Ramos (cell line): Measurements from ENCODE around the gene RUNX1.

Source experiments
- in situ Hi-C: fragments of 300-500 bp; cut with MboI; formaldehyde crosslinking; loops from one replicate; pipeline ENCODE4 v1.14.3; 2022; ENCODE audit warnings: low sequenced_read_pairs; ENCODE audit not compliant: unreplicated experiment

RUNX1 gene

DNA sequence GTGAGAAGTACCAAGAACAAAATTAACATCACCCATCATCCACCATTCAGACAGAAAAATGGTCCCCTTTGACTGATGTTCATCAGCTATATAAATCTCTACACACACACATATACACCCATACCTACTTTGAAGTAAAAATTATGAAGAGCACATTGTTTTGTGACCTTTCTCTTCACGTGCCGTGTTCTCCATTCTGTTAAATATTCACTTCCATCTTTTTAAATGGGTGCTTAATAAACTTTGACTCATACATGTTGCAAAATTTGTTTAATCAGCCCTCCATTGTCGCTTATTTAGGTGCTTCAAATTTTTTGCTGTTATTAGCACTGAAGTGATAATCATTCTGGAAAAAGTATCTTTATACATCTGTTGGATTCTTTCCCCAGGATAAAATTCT lies 300.2 kb downstream of the RUNX1 start:
- in situ Hi-C loops, result loop anchor here (10.0 kb wide), 2 partner anchors 656 to 1096 kb away; no protein-coding TSS in a partner anchor

DNA sequence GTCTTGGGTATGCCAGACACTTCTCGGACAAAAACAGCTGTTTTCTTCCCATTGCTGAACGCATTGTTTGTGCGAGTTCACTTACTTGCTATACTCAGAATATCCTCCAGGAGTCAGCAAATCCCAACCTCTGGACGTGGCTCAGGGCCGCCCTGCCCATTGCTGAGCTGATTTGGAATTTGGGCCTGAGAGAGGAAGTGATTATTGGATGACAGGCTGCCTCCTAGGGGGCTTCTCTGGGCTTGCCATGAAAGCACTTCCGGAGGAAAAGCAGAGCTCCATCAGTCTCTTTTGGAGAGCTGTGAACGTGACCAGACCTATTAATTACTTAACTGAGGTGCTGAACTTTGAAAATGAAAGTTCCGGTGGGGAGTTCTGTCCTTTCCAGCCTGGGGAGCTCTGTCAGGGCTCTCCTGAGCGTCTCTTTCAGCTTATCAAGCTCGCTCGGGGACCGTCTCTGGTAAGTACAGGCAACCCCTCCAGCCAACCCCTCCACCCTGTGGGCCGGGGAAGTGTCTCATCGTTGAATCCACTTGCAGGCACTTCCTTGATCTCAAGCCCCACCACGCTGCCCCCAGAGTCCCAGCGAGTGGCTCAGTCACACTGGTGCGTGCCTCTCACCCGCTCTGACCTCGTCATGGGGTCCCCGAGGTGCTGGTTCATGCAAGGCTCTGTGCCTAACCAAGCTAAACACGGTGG lies 303.4 kb downstream of the RUNX1 start:
- in situ Hi-C loops, result loop anchor here (10.0 kb wide), 2 partner anchors 659 to 1099 kb away; no protein-coding TSS in a partner anchor

DNA sequence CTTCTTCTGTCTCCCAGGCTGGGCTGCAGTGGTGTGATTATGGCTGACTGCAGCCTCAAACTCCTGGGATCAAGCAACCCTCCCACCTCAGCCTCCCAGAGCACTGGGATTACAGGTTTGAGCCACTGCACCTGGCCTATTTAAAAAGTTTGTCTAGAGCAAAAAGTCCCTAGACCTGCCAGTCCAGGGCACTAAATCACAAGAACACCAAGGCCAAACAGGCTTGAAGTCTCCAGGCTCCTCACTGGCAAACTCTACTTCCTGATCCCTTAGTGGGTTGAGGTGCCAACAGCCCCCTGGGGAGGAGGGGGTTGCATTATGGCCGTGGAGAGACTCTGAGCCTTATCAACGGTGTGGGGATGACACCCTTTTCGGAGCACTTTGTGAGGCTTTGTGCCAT lies 304.3 kb downstream of the RUNX1 start:
- in situ Hi-C loops, result loop anchor here (10.0 kb wide), 2 partner anchors 660 to 1100 kb away; no protein-coding TSS in a partner anchor

DNA sequence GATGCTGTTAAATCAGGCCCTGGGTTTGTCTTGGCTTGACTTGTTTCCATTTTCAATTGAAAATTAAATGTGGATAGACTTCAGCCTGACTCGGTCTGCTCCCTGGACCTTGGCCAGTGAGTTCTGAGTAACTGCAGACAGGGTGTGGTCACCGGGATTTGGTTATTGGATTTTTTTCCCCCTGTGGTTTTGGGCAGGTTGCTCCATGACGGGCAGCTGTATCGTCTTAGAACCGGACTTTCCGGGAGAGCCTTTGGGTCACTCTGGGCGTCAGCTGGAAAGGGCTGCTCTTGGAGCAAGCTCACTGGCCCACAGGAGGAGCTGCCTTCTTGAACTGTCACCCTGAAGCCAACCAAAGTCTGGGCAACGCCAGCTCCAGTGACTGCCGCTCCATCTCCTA lies 305.3 kb downstream of the RUNX1 start:
- in situ Hi-C loops, result loop anchor here (10.0 kb wide), 2 partner anchors 661 to 1101 kb away; no protein-coding TSS in a partner anchor

DNA sequence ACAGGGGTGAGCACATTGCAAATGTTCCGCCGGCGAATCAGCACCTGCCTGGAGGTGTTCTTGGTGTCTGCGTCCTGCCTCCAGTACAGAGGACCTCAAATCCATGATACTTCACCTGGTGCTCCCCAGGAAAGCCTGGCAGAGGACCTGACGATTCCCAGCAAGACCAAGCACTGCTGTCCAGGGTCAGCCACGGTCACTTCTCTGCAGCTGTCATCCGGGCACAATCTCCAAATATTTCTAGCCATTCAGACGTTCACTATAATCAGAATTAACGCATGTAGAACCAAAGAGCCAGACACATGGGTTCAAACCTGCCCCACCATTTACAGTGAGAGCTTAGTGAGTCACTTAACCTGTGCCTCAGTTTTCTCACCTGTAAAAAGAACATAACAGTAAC lies 305.8 kb downstream of the RUNX1 start:
- in situ Hi-C loops, result loop anchor here (10.0 kb wide), 2 partner anchors 662 to 1102 kb away; no protein-coding TSS in a partner anchor

DNA sequence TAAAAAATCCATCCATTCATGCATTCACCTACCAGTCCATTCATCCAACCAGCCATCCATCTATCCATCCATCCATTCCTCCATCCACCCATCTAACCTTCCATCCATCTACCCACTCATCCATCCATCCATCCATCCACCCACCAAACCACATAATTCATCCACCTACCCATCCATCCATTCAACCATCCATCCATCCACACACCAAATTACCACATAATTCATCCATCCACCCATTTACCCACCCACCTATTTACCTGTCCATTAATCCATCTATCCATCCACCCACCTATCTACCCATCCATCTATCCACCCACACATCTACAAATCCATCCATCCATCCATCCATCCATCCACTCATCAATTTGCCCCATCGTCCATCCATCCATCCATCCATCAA lies 308.9 kb downstream of the RUNX1 start:
- in situ Hi-C loops, result loop anchor here (10.0 kb wide), 2 partner anchors 665 to 1105 kb away; no protein-coding TSS in a partner anchor
